Right renal cortex interstitium (tissue), 3 donors: ENCODE results near the gene PCDHA6. TPM values are rescaled to one million over a fixed set of nuclear protein-coding genes. Genes with fewer than 3 reads are reported as not detected.
"Not testable (repeated sequence)": the region's sequence is repeated elsewhere in the genome, so short reads cannot be mapped to it uniquely, and the experiment has no call there.

Experiments
- DNase-seq, 3 donors: peaks; one replicate each; pipeline ENCODE4 v3.0.0-alpha.2; 2013; ENCODE audit warnings: low read depth in 3 of 3, low spot score in 2 of 3
- polyA plus RNA-seq, 3 donors: library from polyadenylated mRNA; unstranded; fragments of 120-200 nt; gene quantifications; one replicate each; pipeline ENCODE4 v1.2.1, GENCODE V29; 2013; ENCODE audit not compliant: insufficient read length in 3 of 3

The PCDHA6 gene
- polyA plus RNA-seq, 3 donors: 0.33 to 0.47 (median 0.44) TPM

- DNase-seq: no peak
Measured at GRCh38 chr5:140857177-140857986, 29.6 kb downstream of the PCDHA6 start.

- DNase-seq: no peak
Measured at GRCh38 chr5:140857987-140858240, 30.2 kb downstream of the PCDHA6 start.

GRCh38 chr5:140862441-140863295 is 34.9 kb downstream of the PCDHA6 start:
- DNase-seq: no peak

- DNase-seq: no peak
Measured at GRCh38 chr5:140868721-140869554, 41.2 kb downstream of the PCDHA6 start, which contains the start of gene PCDHA11. TSS of gene PCDHA11 (plus strand) at chr5:140868957. CDS start at chr5:140869104, 147 bp downstream.

DNA sequence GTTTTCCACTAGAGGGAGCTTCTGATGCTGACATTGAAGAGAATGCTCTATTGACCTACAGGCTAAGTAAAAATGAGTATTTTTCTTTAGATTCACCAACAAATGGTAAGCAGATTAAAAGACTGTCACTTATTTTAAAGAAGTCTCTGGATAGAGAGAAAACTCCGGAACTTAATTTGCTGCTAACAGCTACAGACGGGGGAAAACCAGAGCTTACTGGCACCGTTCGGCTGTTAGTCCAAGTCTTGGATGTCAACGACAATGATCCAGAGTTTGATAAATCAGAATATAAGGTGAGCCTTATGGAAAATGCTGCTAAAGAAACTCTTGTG is 41.8 kb downstream of the PCDHA6 start:
- DNase-seq: no peak

GRCh38 chr5:140870221-140871201 is 42.8 kb downstream of the PCDHA6 start:
- DNase-seq: no peak

DNA sequence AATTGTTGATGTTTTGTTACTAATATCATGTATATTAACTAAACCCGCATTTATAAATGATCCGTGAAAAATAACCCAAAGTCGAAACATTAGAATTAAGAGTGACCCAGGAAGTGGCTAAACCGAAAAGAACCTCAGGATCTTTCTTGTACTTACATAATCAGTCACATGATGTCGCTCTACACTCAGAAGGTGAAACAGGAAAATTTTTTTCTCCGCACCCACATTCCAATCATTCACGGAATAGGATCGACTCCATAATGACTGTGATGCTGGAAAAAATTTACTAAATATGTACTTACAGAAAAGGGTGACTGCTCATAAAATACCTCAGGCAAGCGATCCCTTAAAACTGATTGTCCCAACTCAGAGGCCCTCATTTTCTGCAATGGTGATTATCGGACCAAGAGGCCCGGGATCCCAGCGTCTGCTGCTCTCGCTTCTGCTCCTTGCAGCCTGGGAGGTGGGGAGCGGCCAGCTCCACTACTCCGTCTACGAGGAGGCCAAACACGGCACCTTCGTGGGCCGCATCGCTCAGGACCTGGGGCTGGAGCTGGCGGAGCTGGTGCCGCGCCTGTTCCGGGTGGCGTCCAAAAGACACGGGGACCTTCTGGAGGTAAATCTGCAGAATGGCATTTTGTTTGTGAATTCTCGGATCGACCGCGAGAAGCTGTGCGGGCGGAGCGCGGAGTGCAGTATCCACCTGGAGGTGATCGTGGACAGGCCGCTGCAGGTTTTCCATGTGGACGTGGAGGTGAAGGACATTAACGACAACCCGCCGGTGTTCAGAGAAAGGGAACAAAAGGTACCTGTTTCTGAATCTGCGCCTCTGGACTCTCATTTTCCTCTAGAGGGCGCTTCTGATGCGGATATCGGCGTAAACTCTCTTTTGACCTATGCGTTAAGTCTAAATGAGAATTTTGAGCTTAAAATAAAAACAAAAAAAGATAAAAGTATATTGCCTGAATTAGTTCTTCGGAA is 47.6 kb downstream of the PCDHA6 start, which contains the start of gene PCDHA12:
Gene PCDHA12, plus strand, starts transcription at position 224 of the 981 bp plus-strand sequence. Its CDS starts 165 bp downstream, at position 389.
- DNase-seq: no peak

DNA sequence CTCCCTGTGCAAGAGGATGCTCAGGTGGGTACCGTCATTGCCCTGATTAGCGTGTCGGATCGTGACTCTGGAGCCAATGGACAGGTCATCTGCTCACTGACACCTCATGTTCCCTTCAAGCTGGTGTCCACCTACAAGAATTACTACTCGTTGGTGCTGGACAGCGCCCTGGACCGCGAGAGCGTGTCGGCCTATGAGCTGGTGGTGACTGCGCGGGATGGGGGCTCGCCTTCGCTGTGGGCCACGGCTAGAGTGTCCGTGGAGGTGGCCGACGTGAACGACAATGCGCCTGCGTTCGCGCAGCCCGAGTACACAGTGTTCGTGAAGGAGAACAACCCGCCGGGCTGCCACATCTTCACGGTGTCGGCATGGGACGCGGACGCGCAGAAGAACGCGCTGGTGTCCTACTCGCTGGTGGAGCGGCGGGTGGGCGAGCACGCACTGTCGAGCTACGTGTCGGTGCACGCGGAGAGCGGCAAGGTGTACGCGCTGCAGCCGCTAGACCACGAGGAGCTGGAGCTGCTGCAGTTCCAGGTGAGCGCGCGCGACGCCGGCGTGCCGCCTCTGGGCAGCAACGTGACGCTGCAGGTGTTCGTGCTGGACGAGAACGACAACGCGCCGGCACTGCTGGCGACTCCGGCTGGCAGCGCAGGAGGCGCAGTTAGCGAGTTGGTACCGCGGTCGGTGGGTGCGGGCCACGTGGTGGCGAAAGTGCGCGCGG is 48.9 kb downstream of the PCDHA6 start:
- not testable (repeated sequence) for DNase-seq

GRCh38 chr5:140877262-140877581 is 49.5 kb downstream of the PCDHA6 start:
- DNase-seq: no peak

Other genes starting within 250 kb of the PCDHA6 start
- gene CD14, start 194.8 kb upstream of the PCDHA6 start, polyA plus RNA-seq: 1 to 10 TPM; 5.6 to 7.6 (median 7.5) TPM
- 10 to 100 TPM; 15.4 to 16.9 (median 16.6) TPM for gene TMCO6, start 188.5 kb upstream of the PCDHA6 start, polyA plus RNA-seq
- 10 to 100 TPM; 66.7 to 84.4 (median 75.4) TPM for gene NDUFA2, start 180.3 kb upstream of the PCDHA6 start, polyA plus RNA-seq
- gene IK, start 180.1 kb upstream of the PCDHA6 start, polyA plus RNA-seq: 100 to 1,000 TPM; 180 to 194 (median 192) TPM
- gene WDR55, start 163.1 kb upstream of the PCDHA6 start, polyA plus RNA-seq: 10 to 100 TPM; 12.8 to 13.7 (median 13.2) TPM
- not detected for gene DND1, start 154.4 kb upstream of the PCDHA6 start, polyA plus RNA-seq
- 10 to 100 TPM; 67.2 to 71.7 (median 71.1) TPM for gene HARS1, start 136.6 kb upstream of the PCDHA6 start, polyA plus RNA-seq
- gene HARS2, start 136.5 kb upstream of the PCDHA6 start, polyA plus RNA-seq: 10 to 100 TPM; 43.1 to 47.5 (median 45.4) TPM
- gene ZMAT2, start 127.5 kb upstream of the PCDHA6 start, polyA plus RNA-seq: 100 to 1,000 TPM; 147 to 162 (median 157) TPM
- under 1 TPM in 2 of 3 donors, not detected in 1; 0.06 to 0.08 TPM for gene PCDHA1, start 41.8 kb upstream of the PCDHA6 start, polyA plus RNA-seq
- under 1 TPM; 0.23 to 0.40 (median 0.35) TPM for gene PCDHA2, start 33.1 kb upstream of the PCDHA6 start, polyA plus RNA-seq
- under 1 TPM; 0.22 to 0.65 (median 0.45) TPM for gene PCDHA3, start 26.9 kb upstream of the PCDHA6 start, polyA plus RNA-seq
- gene PCDHA4, start 20.9 kb upstream of the PCDHA6 start, polyA plus RNA-seq: 1 to 10 TPM in 2 of 3 donors, under 1 TPM in 1; 0.86 to 1.3 (median 1.3) TPM
- under 1 TPM; 0.04 to 0.12 (median 0.08) TPM for gene PCDHA5, start 6.3 kb upstream of the PCDHA6 start, polyA plus RNA-seq
- gene PCDHA7, start 6.3 kb downstream of the PCDHA6 start, polyA plus RNA-seq: under 1 TPM; 0.20 to 0.47 (median 0.22) TPM
- under 1 TPM in 2 of 3 donors, not detected in 1; 0.06 TPM for gene PCDHA8, start 13.2 kb downstream of the PCDHA6 start, polyA plus RNA-seq
- under 1 TPM in 1 of 3 donors, not detected in 2; 0.03 TPM for gene PCDHA9, start 20.4 kb downstream of the PCDHA6 start, polyA plus RNA-seq
- gene PCDHA10, start 27.9 kb downstream of the PCDHA6 start, polyA plus RNA-seq: 1 to 10 TPM in 1 of 3 donors, under 1 TPM in 2; 0.51 to 2.1 (median 0.62) TPM
- under 1 TPM; 0.16 to 0.76 (median 0.19) TPM for gene PCDHA11, start 41.0 kb downstream of the PCDHA6 start, polyA plus RNA-seq
- under 1 TPM; 0.06 to 0.14 (median 0.08) TPM for gene PCDHA12, start 47.3 kb downstream of the PCDHA6 start, polyA plus RNA-seq
- under 1 TPM in 1 of 3 donors, not detected in 2; 0.08 TPM for gene PCDHA13, start 54.2 kb downstream of the PCDHA6 start, polyA plus RNA-seq
- gene PCDHAC1, start 98.3 kb downstream of the PCDHA6 start, polyA plus RNA-seq: under 1 TPM; 0.04 to 0.10 (median 0.04) TPM
- under 1 TPM; 0.36 to 0.65 (median 0.61) TPM for gene PCDHAC2, start 138.5 kb downstream of the PCDHA6 start, polyA plus RNA-seq
- under 1 TPM; 0.06 to 0.08 (median 0.08) TPM for gene PCDHB1, start 223.4 kb downstream of the PCDHA6 start, polyA plus RNA-seq